NCI-H2107 treated with DMSO at 0.1 percent for 48 hours (cell line): Measurements from ENCODE around the gene MACROD2.
"Not testable (repeated sequence)": the region's sequence is repeated elsewhere in the genome, so short reads cannot be mapped to it uniquely, and the experiment has no call there.

Experiments
- DNase-seq: peaks from one replicate; lab custom pipeline; 2025; ENCODE audit not compliant: unreplicated experiment; lab: John Stamatoyannopoulos, UW

Gene MACROD2

GRCh38 chr20:14450256-14450655 lies 454.9 kb downstream of the MACROD2 start:
- DNase-seq, result no peak

GRCh38 chr20:14451458-14451857 lies 456.1 kb downstream of the MACROD2 start:
- no peak for DNase-seq

GRCh38 chr20:14453259-14453658 lies 457.9 kb downstream of the MACROD2 start:
- DNase-seq, result no peak

GRCh38 chr20:14454296-14454695 lies 459.0 kb downstream of the MACROD2 start:
- no peak for DNase-seq

GRCh38 chr20:14467104-14467827 lies 471.9 kb downstream of the MACROD2 start:
- DNase-seq, result not testable (repeated sequence)

GRCh38 chr20:14470231-14470899 lies 475.0 kb downstream of the MACROD2 start:
- no peak for DNase-seq

GRCh38 chr20:14470977-14471661 lies 475.8 kb downstream of the MACROD2 start:
- DNase-seq, result no peak

GRCh38 chr20:14477125-14477524 lies 481.8 kb downstream of the MACROD2 start:
- DNase-seq, result no peak

- no peak for DNase-seq
Observed at GRCh38 chr20:14478126-14478525, 482.8 kb downstream of the MACROD2 start.

- no peak for DNase-seq
Observed at GRCh38 chr20:14481863-14482262, 486.5 kb downstream of the MACROD2 start.

GRCh38 chr20:14488212-14488611 lies 492.9 kb downstream of the MACROD2 start:
- DNase-seq, result no peak

GRCh38 chr20:14488756-14489479 lies 493.6 kb downstream of the MACROD2 start:
- DNase-seq, result no peak

GRCh38 chr20:14489544-14489943 lies 494.2 kb downstream of the MACROD2 start:
- DNase-seq, result no peak

GRCh38 chr20:14491436-14491835 lies 496.1 kb downstream of the MACROD2 start:
- no peak for DNase-seq

- no peak for DNase-seq
Observed at GRCh38 chr20:14493408-14493807, 498.1 kb downstream of the MACROD2 start.

GRCh38 chr20:14494355-14494754 lies 499.0 kb downstream of the MACROD2 start:
- no peak for DNase-seq

GRCh38 chr20:14495066-14495465 lies 499.8 kb downstream of the MACROD2 start:
- DNase-seq, result no peak

GRCh38 chr20:14497004-14497403 lies 501.7 kb downstream of the MACROD2 start:
- no peak for DNase-seq

- DNase-seq, result no peak
Observed at GRCh38 chr20:14498772-14499171, 503.5 kb downstream of the MACROD2 start.

GRCh38 chr20:14505476-14505875 lies 510.2 kb downstream of the MACROD2 start:
- no peak for DNase-seq

GRCh38 chr20:14507711-14508110 lies 512.4 kb downstream of the MACROD2 start:
- no peak for DNase-seq
